Esophagus squamous epithelium (tissue), 5 donors: ENCODE data around the gene CIT. TPM values are rescaled to one million over a fixed set of nuclear protein-coding genes. Genes with fewer than 3 reads are reported as not detected.

Experiments
- DNase-seq: peaks from one replicate; lab custom pipeline; 2025; lab: John Stamatoyannopoulos, UW
- H3K27ac ChIP-seq, 4 donors: fragments of 200-600 bp; sonication (generic); one replicate each; pipeline ENCODE4 v1.5.1; 2016 to 2019; ENCODE audit warnings: mild to moderate bottlenecking in 1 of 4
- H3K27me3 ChIP-seq, 4 donors: fragments of 200-600 bp; sonication (generic); 1 replicate in 3 of 4; 2 replicates in 1 of 4; pipeline versions ENCODE4 v1.5.1 to v1.6.0; 2017 to 2021; ENCODE audit warnings: antibody characterized with exemption in 1 of 4
- H3K36me3 ChIP-seq, 3 donors: fragments of 200-600 bp; sonication (generic); one replicate each; pipeline ENCODE4 v1.5.1; 2016 to 2019
- H3K4me1 ChIP-seq, 3 donors: fragments of 200-600 bp; sonication (generic); one replicate each; pipeline ENCODE4 v1.5.1; 2017 to 2019
- H3K4me3 ChIP-seq, 4 donors: fragments of 200-600 bp; sonication (generic); 1 replicate in 3 of 4; 2 replicates in 1 of 4; pipeline ENCODE4 v1.5.1; 2016 to 2019; ENCODE audit warnings: mild to moderate bottlenecking in 2 of 4, moderate library complexity in 1 of 4
- H3K9me3 ChIP-seq, 3 donors: fragments of 200-600 bp; sonication (generic); one replicate each; pipeline ENCODE4 v1.5.1; 2016 to 2019
- CTCF ChIP-seq, 6 experiments: fragments of 450-650 bp in 4 of 6; fragments of 200-600 bp in 2 of 6; sonication (generic) in 2 of 6; IDR thresholded peaks; one replicate each; pipeline ENCODE4 v1.5.1; 2016 to 2019; ENCODE audit warnings: antibody characterized with exemption in 6 of 6, mild to moderate bottlenecking in 4 of 6, moderate library complexity in 4 of 6
- POLR2A ChIP-seq, 4 donors: fragments of 450-650 bp; IDR thresholded peaks; one replicate each; pipeline ENCODE4 v1.6.1; 2017; ENCODE audit warnings: antibody characterized with exemption in 4 of 4, mild to moderate bottlenecking in 4 of 4, moderate library complexity in 3 of 4
- WGBS, 2 donors: methylation state at CpG; one replicate each; pipeline ENCODE4 v1.1.5; 2018; 5-methylcytosine and 5-hydroxymethylcytosine counted together
- intact Hi-C: fragments of 100-400 bp; cut with DNase I; formaldehyde crosslinking; loops from one replicate; pipeline ENCODE4 v1.15.0; 2022
- total RNA-seq, 4 donors: library from RNA; depleted of rRNA; stranded (reverse); fragments of >200 nt; gene quantifications; one replicate each; pipeline ENCODE4 v1.1.0, GENCODE V29; 2016
- donor health status: DM: yes; HTN: yes; CAD: no.

The CIT gene
- total RNA-seq, 4 donors from 2014 or later = 6.7 to 23.1 (median 13.9) TPM

GRCh38 chr12:119780786-119781434, 96.2 kb downstream of the CIT start:
- intact Hi-C loops = no loop called here
- TF ChIP-seq CTCF (IDR thresholded peaks at IDR 0.05) (peak in 5 of 6 experiments; percentile 69 to 80 (median 75)), POLR2A (IDR thresholded peaks at IDR 0.05) (no peak)

GRCh38 chr12:119775246-119775895, 101.7 kb downstream of the CIT start:
- no peak for TF ChIP-seq CTCF (IDR thresholded peaks at IDR 0.05)
- no peak for TF ChIP-seq POLR2A (IDR thresholded peaks at IDR 0.05)
- H3K4me3 ChIP-seq = no peak overlapping the region
- DNase-seq = no peak
- H3K9me3 ChIP-seq = no peaks in the 10 kb centered on the region
- no peak overlapping the region for H3K27ac ChIP-seq
- no peaks in the 10 kb centered on the region for H3K4me1 ChIP-seq
- intact Hi-C loops = no loop called here
- peaks cover 0 to 17% (median 0%) of the 10 kb centered on the region in 3 donors for H3K36me3 ChIP-seq
- no peaks in the 10 kb centered on the region for H3K27me3 ChIP-seq
- 86 to 88% methylated on average over 7 of the region's 7 CpGs for WGBS, 2 donors

More at GRCh38 chr12:119780786-119781434, 96.2 kb downstream of the CIT start:
- 27 to 42% methylated on average over 8 of the region's 8 CpGs for WGBS, 2 donors
- no peaks in the 10 kb centered on the region for H3K27me3 ChIP-seq
- no peaks in the 10 kb centered on the region for H3K9me3 ChIP-seq
- peaks cover 0 to 3% (median 0%) of the 10 kb centered on the region in 3 donors for H3K4me1 ChIP-seq
- H3K36me3 ChIP-seq = peaks cover 0 to 32% (median 0%) of the 10 kb centered on the region in 3 donors
- no peak overlapping the region for H3K27ac ChIP-seq
- H3K4me3 ChIP-seq = no peak overlapping the region
- no peak for DNase-seq

GRCh38 chr12:119772431-119772830, 104.7 kb downstream of the CIT start:
- Histone ChIP-seq H3K27ac (no peak overlapping the region), H3K27me3 (no peaks in the 10 kb centered on the region), H3K4me1 (no peaks in the 10 kb centered on the region), H3K36me3 (peaks cover 0 to 26% (median 0%) of the 10 kb centered on the region in 3 donors), H3K4me3 (no peak overlapping the region), H3K9me3 (no peaks in the 10 kb centered on the region)
- TF ChIP-seq CTCF (IDR thresholded peaks at IDR 0.05) = no peak
- TF ChIP-seq POLR2A (IDR thresholded peaks at IDR 0.05) = no peak
- intact Hi-C loops = no loop called here
- DNase-seq = no peak
- WGBS, 2 donors = 65 to 96% methylated on average over 2 to 4 of the region's 4 CpGs

- no peak for DNase-seq
- H3K27ac ChIP-seq = no peak overlapping the region
- no peak overlapping the region for H3K4me3 ChIP-seq
- no peaks in the 10 kb centered on the region for H3K4me1 ChIP-seq
- H3K27me3 ChIP-seq = no peaks in the 10 kb centered on the region
- H3K9me3 ChIP-seq = no peaks in the 10 kb centered on the region
- H3K36me3 ChIP-seq = peaks cover 0 to 18% (median 0%) of the 10 kb centered on the region in 3 donors
- WGBS, 2 donors = 86 to 89% methylated on average over 5 of the region's 5 CpGs
- intact Hi-C loops = no loop called here
- no peak for TF ChIP-seq POLR2A (IDR thresholded peaks at IDR 0.05)
- TF ChIP-seq CTCF (IDR thresholded peaks at IDR 0.05) = no peak
Observed at GRCh38 chr12:119770146-119770545, 107.0 kb downstream of the CIT start.

DNA sequence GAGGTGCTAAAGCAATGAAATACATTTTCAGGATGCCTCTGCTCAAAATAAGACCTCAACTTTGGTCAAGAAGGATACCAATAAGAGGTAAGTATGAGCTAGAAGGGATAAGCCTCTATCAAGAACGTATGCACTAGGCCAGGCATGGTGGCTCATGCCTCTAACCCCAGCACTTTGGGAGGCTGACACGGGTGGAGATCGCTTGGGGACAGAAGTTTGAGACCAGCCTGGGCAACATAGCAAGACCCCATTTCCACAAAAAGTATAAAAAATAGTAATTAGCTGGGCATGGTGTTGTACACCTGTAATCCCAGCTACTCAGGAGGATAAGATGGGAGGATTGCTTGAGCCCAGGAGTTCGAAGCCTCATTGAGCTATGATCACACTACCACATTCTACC, 114.5 kb downstream of the CIT start:
- TF ChIP-seq CTCF (IDR thresholded peaks at IDR 0.05) (no peak), POLR2A (IDR thresholded peaks at IDR 0.05) (no peak)

More for the DNA sequence above, 114.5 kb downstream of the CIT start:
- Histone ChIP-seq H3K27me3 (no peaks in the 10 kb centered on the region), H3K36me3 (peaks cover 0 to 21% (median 0%) of the 10 kb centered on the region in 3 donors), H3K9me3 (no peaks in the 10 kb centered on the region), H3K4me3 (no peak overlapping the region), H3K4me1 (no peaks in the 10 kb centered on the region), H3K27ac (no peak overlapping the region)
- WGBS, 2 donors = 95 to 98% methylated on average over 4 of the region's 4 CpGs
- no peak for DNase-seq
- intact Hi-C loops = no loop called here
